A204.1 (cell line): Measurements from ENCODE around the gene KCNIP2.

Experiments used
- FAIRE-seq: peaks from 2 replicates; lab custom pipeline; 2012; peaks lifted over from hg19 to GRCh38; lab: Jason Lieb, UNC

Gene KCNIP2

DNA sequence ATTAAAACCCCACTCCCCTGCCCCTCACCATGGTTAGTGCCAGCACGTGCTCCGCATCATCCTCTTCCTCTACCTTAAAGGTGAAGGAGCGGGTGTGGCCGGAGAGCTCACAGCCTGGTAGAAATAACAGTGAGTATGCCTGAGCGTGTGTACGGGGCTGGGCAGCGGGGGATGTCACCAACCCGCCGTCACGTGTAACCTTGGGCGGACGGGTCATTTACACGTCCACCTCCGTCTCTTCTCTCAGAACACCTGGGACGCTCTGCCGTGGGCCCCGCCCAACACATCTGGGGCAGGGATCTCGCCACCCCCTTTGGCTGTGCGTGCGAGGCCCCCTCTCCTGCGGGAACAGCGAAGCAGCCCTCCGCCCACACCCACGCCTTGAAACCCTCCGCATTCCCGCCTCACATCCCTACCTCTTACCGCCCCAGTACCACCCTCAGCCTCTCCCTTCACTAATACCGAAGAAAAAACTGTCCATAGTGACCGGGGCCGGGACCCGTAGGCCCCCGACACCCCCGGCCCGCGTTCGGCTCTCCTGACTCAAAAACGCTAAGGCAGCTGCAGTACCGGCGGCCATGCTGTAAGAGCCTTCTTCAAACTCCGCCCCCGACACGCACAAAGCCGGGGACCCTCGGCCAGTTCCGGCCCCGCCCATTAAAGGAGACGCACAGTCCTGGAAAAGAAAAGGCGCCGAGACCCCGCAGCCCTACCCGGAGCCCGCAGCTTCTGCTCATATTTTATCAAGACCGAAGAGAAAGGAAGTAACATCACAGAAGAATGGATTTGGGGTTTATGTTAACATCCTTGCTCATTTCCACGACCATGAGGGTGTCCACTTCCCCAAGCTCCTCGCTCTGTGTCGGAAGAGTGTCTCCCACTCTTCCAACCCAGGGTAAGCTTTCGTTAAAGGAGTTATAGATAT, 60.5 kb downstream of the KCNIP2 start, which contains the start of gene NPM3:
TSS of gene NPM3 (minus strand) at position 636 of the 925 bp plus-strand sequence. CDS start at position 580, 56 bp downstream.
- no peak for FAIRE-seq

- no peak for FAIRE-seq
Measured at GRCh38 chr10:101781984-101782810, 61.4 kb downstream of the KCNIP2 start.

DNA sequence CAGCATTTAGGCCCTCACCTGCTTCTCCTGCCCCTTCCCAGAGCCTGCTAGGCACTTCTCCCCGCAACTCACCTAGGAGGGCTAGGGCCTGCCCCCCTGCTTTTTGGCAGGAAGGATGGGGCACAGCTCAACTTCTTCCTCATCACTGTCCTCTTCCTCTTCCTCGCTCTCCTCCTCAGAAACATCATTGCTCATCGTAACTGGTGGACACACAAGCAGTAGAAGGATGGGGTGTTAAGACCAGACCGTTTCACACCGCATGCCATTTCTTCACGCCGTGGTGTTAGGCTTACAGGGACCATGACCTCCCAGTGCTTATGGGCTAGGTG, 62.0 kb downstream of the KCNIP2 start:
- FAIRE-seq = no peak

DNA sequence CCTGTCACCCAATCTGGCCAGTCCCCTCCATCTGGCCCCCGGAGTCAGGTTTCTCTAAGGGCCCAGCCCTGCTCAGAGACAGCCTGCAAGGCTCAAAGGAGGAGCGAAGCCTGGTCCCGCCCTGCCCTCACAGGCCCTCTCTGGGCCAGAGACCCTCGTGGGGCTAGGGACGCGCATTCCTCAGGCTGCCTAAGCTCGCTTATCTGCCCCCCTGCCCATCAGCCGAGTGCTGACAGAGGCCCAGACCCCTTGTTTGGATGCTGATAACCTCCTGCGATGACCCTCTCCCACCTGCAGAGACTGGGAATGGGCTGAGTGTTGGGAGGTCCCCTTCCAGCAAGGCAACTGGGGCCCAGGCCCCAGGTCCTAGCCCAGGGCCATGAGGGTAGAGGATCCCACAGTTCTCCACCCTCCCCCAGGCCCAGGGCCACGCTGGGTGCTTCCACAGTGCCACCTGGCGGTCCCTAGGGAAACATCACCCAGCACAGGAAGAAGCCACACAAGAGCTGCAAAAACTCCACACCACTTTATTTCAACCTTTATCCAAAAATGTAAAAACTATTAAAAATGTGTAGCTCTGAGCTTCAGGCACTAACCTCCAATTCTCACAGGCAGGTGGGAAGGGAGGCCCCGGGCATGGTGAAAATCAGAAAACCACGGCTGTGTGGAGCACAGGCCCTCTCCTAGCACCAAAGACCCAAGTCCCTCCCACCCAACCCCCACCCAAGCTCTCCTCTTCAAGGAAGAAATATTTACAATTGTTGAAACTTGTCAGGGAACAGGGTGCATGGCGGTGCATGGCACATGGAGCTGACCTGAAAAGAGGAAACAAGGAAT, 62.6 kb downstream of the KCNIP2 start:
- peak; percentile 48 for FAIRE-seq

DNA sequence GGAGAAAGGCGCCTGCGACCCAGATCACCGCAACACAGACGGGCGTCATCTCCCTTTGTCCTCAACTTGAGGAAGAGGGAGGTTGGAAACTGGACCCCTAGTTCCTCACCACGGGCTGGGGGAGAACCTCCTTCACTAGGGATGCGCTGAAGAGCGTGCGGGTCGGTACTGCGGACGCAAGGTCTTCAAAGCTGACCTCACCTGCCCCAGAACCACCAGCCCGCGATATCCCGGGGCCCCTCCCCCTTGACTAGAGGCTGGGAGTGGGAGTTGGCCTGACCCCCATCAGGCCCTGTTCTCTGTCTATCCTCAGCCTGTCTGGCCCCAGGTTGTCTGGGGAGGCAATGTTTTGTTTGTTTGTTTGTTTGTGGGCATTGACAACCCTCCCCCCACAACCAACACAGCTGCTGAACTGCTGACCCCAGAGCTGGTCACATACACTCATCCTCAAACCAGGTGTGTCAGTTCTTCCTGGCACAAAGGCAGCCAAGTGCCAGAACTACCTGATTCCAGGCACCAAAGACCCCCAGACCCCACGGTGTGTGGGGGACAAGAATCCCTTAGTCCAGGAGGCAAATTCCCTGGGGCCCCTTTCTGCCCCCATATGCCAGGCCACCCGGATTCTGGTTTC, 63.3 kb downstream of the KCNIP2 start:
- no peak for FAIRE-seq

DNA sequence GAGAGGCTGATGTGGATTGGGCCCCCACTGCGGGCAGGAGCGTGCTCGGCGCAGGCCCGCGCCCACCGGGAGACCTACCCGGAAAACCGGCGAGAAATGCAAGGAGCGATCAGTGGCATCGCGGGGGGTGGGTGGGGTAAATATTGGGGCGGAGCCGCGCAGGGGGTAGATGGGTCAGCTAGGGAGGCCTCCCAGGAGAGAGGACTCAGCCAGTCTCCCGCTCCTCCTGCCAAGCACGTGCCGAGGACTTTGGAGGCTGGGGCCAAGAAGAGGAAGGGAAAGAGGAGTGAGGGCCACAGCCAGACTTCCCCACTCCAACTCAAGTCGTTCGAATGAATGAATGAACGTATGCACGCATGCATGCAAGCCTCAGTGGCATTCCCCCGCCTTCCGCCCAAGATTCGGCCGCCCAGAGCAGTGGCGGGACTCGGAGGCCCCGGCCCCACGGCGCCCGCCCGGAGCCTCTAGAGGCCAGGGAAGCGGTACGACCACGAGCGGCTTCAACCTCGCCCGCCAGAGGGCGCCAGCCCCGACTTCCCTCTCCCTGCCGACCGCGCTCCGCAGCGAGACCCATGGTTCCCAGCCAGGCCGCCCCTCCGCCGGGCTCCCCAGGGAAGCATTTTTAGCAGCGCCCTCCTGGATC, 63.9 kb downstream of the KCNIP2 start:
- no peak for FAIRE-seq

DNA sequence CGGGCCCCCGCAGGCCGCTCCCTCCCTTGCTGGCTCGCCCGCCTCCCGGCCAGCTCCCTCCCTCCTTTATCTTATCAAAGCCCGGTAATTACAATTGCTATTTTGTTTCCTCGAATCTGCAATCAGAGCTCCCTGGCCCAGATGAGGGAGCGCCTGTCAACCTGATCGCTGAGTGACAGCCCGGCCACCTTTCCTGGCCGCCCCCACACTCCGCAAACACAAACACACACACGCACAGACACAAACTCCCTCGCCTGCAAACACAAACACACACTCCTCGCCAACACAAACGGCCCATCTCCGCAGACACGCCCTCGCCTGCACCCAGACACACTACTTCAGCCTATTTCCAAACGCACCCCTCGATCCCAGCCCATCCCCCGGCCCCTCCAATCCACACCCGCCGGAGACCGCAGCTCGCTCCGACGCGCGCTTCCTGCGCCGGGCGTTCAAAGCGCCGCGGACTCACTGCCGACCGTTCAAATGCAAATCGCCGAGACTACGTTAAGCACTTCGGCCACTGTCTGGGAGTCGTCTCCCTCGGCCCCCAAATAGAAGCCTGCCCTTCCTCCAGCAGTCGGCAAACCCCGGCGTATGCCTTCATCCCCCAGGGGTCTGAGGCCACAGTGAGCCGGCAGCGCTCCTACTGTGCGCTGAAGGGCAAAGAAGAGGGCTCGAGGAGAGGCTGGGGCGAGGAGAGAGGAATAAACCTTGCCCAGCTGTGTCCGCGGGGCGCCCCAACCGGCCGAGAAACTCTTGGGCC, 64.6 kb downstream of the KCNIP2 start:
- FAIRE-seq = no peak

DNA sequence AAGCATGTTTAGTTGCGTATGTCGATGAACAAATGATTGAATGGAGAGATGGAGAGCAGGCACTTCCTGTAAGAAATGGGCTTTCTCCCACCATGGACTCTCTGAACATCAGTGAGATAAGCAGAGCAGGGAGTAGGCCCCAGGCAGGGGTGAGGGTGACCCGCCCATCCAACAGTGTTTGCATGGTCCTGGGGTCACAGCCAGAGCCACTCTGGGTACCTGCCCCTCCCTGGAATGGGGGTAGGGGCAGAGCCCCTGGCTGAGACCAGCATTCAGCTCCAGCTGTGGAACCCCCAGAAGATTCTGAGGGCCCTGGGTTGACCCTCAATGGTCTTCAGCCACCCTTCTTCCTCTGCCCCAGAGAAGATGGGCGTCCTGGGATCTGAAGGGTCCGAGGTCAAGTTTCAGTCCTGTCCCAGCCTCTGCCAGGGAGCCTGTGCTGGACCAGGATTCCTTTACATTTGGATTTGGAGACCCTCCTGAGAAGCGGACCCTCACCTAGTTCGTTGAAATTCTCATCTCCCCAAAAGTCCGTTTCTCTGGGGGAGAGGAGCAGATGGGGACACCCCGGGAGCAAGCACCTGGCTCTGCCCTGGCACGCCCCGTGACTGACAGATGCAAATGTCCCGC, 65.3 kb downstream of the KCNIP2 start:
- FAIRE-seq = no peak

DNA sequence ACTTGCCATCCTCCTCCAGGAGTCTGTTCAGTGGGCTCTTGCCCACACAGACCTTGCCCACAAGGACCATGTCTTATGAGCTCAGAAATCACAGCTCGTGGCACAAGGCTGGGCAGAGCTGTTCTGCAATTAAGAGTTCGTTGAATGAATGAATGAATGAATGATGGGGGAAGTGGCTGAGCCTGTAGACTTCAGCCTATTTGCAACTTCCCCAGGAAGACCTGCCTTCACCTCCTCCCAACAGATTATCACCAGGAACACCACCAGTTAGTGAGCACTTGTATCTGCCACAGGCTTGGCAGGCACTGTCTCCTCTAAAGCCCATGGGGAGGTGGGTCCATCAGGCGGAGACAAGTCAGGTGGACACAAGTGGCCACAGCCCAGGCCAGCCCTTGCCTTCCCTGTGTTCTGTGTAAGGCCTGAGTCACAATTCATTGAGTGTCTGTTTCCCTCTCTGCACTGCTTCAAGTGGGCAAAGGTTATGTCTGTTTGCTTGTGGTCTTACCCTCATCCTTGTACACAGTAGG, 65.9 kb downstream of the KCNIP2 start:
- FAIRE-seq = no peak

DNA sequence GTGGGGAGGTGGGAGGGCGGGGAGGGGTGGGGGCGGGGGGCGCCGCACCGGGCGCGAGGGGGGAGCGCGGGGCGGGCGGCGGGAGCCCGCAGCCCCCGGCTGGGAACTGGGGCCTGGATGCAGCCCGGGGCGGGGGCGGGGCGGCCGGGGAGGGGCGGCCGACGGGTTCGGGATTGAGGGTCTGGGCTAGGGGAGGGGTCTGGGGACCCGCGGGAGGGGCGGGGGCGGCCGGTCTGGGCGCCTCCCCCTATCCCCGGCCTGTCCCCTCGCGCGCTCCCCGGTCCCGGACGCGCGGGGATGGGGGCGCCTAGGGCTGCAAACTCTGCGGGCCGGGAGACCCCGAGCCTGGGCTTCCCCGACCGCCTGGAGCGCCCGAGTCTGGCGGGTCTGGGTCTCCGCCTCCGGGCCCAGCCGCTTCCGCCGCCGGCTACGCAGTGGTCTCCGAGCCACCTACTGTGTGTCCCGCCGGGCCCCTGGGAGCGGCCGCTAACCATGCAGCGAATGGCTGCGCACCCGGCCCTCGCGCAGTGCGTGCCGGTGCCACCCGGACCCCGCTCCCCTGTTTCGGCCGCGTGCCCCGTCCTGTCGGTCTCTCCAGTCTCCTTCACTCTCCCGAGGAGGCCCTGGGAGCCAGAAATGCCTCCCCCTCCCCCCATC, 67.3 kb downstream of the KCNIP2 start:
- no peak for FAIRE-seq
